ENCODE measurements around the gene AKAP8.
"Not testable (repeated sequence)": the region's sequence is repeated elsewhere in the genome, so short reads cannot be mapped to it uniquely, and the experiment has no call there.

AKAP8 gene

GRCh38 chr19:15403151-15403531 is 23.6 kb upstream of the AKAP8 start:
- DNase-seq (ENCODE audit: low read depth), result no peak

- DNase-seq (ENCODE audit: low read depth), result no peak
These were observed 23.0 kb upstream of the AKAP8 start for GRCh38 chr19:15402411-15403150.

GRCh38 chr19:15401397-15401710 is 21.8 kb upstream of the AKAP8 start:
- DNase-seq (ENCODE audit: low read depth), result no peak

- DNase-seq (ENCODE audit: low read depth), result no peak
These were observed 21.2 kb upstream of the AKAP8 start for GRCh38 chr19:15400521-15401396.

DNA sequence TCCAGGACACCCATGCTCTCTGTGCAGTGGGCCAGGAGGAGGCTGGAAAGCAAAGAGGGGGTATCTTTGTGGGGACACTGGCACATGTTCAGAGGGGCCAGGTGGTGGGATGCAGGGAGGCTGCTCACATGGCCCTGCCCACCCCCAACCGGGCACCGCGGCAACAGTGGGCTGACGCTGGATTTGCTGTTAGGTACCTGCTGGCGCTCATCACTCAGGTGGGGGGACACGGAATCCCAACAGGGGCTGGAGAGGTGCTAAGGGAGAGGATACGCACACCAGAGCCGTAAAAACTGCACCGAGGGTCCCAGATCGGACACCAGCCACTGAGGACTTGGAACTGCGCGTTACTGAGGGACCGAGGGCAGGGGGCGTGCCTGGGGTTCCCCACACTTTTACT is 20.0 kb upstream of the AKAP8 start:
- DNase-seq (ENCODE audit: low read depth), result no peak

DNA sequence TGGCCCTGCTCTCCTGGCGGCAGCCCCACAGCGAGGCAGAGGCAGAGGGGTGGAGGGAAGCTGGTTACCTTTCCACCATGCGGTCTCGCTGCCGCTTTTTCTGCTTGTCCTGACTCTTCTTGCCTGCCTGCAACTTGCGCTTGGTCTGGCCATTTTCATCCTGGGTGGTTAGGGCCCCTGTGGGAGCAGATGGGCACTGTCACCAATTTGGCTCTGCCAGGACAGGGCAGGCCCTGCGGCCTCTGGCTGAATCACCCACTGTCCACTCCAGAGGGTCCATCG is 19.6 kb upstream of the AKAP8 start:
- no peak for DNase-seq (ENCODE audit: low read depth)

GRCh38 chr19:15398501-15399233 is 19.1 kb upstream of the AKAP8 start:
- DNase-seq (ENCODE audit: low read depth), result no peak

- DNase-seq (ENCODE audit: low read depth), result no peak
These were observed 18.2 kb upstream of the AKAP8 start for GRCh38 chr19:15397782-15398181.

GRCh38 chr19:15397236-15397635 is 17.6 kb upstream of the AKAP8 start:
- DNase-seq (ENCODE audit: low read depth), result no peak

DNA sequence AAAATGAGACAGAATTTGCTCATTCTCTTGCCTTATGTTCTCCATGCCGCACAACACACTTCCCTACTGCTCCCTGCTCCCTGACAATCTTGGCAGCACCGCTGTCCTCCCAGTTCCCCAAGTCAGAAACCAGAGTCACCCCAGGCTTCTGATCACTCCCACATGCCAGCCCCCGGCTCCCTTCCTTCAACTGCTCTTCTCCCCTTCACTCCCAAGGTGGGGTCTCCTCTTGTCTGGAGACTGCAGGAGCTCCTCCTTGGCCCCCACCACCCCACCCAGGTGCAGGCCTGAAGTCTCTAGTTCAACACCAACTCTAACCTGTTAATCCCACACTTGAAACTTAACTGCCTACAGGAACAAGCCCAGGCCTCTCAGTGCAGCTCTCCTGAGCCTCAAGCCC is 16.8 kb upstream of the AKAP8 start:
- DNase-seq (ENCODE audit: low read depth), result no peak

DNA sequence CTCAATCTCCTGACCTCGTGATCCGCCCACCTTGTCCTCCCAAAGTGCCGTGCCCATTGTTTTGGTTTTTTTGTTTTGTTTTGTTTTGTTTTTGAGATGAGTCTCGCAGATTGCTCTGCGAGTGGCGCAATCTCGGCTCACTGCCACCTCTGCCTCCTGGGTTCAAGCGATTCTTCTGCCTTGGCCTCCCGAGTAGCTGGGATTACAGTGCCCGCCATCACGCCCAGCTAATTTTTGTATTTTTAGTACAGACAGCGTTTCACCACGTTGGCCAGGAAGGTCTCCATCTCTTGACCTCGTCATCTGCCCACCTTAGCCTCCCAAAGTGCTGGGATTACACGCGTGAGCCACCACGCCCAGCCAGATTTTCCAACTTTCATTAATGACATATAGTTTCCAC is 15.7 kb upstream of the AKAP8 start:
- DNase-seq (ENCODE audit: low read depth), result not testable (repeated sequence)

DNA sequence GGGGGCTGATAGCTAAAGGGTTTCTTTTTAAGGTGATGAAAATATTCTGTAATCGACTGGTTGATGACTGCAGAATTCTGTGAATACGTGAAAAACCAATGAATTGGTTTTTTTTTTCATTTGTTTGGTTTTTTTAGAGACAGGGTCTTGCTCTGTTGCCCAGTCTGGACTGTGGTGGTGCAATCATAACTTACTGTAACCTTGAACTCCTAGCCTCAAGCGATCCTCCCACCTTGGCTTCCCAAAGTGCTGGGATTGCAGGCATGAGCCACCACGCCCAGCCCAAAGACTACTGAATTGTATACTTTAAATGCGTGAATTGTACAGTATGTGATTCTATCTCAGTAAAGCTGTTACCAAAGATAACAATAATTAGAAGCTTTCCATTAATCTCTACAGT is 14.8 kb upstream of the AKAP8 start:
- DNase-seq (ENCODE audit: low read depth), result no peak

GRCh38 chr19:15393963-15394362 is 14.4 kb upstream of the AKAP8 start:
- no peak for DNase-seq (ENCODE audit: low read depth)

GRCh38 chr19:15390814-15391213 is 11.2 kb upstream of the AKAP8 start:
- DNase-seq (ENCODE audit: low read depth), result no peak

DNA sequence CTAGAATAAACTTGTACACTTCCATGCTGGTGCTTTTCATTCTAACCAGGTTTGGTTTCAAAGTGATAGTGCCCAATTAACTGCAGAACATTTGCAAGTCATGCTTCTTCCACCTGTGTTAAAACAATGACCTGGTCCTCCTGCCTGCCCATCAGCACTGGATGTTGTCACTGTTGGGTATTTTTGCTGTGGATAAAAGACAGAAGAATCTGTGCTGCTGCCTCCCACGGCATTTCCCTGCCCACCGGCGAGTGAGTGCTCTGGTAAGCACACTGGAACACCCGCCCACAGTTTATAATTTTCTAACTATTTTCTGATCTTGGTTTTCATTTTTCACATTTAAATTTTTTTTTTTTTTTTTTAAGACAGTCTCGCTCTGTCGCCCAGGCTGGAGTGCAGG is 2.3 kb upstream of the AKAP8 start:
- no peak for DNase-seq (ENCODE audit: low read depth)

GRCh38 chr19:15381429-15381828 is 1.8 kb upstream of the AKAP8 start:
- DNase-seq (ENCODE audit: low read depth), result no peak

GRCh38 chr19:15379999-15380647 is 536 bp upstream of the AKAP8 start:
- no peak for DNase-seq (ENCODE audit: low read depth)

DNA sequence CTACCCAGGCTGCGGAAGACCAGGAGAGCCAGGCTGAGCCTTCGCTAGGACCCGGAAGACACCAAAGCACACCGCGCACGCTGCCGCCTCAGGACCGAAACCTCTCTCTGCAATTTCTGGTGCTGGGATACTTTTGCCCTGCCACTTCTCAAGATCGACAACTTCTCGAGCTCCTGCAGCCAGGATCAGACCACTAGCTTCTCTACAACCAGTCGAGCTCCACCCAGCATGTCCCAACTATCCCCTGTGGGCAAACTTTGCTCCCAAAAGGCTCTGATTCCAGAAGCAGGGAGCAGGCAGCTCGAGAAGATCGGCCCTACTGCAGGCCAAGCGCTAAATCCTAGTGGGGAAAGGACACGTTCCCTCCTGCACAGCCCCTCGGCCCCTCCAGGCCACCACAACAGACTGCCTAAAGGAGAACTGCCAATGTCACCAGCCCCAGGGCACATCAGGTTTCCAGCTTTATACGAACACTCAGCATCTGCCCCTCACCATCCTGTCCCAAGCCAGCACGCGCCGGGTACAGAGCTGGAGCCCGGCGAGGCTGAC is 979 bp downstream of the AKAP8 start:
- DNase-seq (ENCODE audit: low read depth), result no peak

DNA sequence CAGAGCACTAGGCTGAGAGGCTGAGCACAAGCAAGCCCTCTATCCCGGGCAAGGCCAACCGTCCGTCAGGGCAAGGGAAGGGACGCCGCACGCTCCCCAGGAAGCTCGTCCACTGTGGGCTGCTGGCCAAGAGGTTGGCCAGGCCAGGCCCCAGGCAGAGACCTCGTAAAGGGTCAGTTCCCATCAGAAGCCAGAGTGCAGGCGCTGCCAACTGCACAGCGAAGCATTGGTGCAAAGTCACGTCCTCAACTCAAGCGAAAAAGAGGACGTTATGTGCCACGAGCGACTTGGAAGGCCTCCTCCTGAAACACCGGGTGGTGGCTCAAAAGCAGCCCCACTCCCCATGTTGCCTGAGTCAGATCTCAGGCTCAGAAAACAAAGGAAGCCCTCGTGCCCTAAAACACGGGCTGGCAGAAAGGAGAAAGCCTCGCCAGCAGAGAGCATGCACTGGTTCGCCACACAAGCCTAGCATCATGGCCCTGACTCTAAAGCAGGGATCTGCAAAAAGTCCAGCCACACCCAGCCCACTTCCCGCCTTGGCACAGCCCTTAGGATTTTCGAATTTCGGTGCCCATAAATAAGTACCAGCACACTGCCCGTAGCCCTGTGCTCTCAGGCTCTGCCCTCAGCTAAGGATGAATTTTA is 4.7 kb downstream of the AKAP8 start:
- no peak for DNase-seq (ENCODE audit: low read depth)

DNA sequence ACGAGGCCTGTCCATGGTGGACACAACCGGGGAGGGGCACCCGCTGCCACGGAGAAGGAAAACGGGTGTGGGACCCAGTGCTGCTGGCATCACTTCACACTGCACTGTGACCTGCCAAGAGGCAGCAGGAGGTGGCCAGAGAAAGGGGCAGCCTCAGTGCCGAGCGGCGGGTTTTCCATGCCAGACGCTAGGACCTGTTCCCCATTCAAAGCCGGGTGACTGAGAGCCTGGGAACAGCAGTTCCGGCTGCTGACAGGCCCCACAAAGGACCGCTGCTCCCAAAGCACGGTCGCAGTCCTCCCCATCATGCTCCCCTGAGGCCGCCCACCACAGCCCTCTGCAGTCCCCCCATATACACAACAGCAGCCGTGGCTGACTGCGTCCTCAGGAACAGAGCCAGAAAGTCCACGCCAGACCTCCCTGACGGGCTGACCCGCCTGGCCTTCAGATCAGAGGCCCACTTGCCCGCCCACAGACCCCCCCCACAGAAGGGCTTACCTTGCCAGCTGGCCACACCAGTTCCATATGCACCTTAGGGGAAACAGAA is 5.4 kb downstream of the AKAP8 start:
- DNase-seq (ENCODE audit: low read depth), result no peak

DNA sequence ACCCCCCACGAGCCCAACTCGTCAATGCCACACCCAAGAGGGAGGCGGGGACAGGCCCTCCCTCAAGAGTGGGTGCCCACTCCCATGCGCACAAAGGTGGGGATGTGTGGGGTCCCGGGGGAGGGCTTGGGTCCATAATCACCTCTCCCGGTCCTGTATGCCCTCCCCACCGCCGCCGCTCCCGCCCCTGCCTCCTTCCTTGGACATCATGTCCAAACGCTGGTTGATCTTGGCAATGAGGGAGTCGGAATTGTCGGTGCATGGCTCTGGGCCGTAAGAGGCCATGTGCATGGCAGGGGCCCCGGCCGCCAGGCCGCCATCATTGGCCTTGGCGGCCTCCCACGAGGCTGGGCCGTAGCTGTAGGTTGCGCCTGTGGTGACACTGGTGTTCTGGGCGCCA is 5.9 kb downstream of the AKAP8 start:
- DNase-seq (ENCODE audit: low read depth), result no peak

DNA sequence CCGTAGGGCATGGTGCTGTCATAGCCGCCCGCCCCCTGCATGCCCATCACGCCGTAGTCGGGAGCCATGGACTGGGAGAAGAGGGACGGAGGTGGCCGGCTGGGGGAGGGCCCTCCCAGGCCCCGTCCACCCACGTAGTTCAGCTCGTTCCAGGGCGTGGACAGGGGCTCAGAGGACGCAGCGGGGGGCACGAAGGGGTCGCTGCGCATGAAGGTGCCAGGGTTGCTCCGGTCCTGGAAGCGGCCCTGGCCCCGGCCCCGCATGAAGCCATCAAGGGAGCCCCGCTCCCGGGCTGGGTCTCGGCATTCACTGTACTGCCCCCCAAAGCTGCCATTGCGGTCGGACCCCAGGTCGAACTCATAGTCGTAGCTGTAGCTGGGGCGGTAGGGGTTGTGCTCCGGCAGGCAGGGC is 6.7 kb downstream of the AKAP8 start:
- no peak for DNase-seq (ENCODE audit: low read depth)
